Activated CD4-positive, alpha-beta T cell treated with anti-CD3 and anti-CD28 coated beads, Interleukin-2, amount 50 U/mL, for 48 hours (primary cell): ENCODE data around the gene TPPP.
"Not testable (repeated sequence)": the region's sequence is repeated elsewhere in the genome, so short reads cannot be mapped to it uniquely, and the experiment has no call there.

Experiments used
- DNase-seq, 2 experiments: peaks; one replicate each; pipeline ENCODE4 v3.0.0-alpha.2; 2020

Gene TPPP

GRCh38 chr5:693271-694041, at the start of gene TPPP:
Gene TPPP, minus strand, starts transcription at chr5:693352. Its CDS starts 15,292 bp downstream, at chr5:678060.
- DNase-seq, result peak; percentile 89

- not testable (repeated sequence) for DNase-seq
Measured at GRCh38 chr5:742276-742675, 49.1 kb upstream of the TPPP start.

DNA sequence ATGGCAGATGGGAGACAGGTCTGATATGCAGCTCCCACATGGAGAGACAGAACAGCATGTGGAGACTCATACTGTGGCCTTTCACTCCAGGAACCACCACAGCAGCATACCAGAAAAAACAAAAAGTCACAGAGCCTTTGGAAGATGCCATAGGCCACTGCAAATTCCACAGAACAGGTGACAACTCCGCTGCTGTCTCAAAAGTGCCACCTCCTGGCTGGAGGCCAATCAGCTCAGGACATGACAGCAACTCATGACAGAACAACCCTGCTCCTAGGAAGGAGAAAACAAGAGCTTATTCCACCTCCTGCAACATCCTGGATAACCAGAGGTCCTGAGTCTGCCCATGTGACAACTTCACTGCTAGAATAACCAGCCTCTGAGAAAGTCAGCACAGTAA, 41.0 kb upstream of the TPPP start:
- DNase-seq, result not testable (repeated sequence)

GRCh38 chr5:732754-733454, 39.8 kb upstream of the TPPP start:
- DNase-seq, result not testable (repeated sequence)

- not testable (repeated sequence) for DNase-seq
Measured at GRCh38 chr5:729225-729624, 36.1 kb upstream of the TPPP start.

GRCh38 chr5:727087-727486, 33.9 kb upstream of the TPPP start:
- DNase-seq, result not testable (repeated sequence)

DNA sequence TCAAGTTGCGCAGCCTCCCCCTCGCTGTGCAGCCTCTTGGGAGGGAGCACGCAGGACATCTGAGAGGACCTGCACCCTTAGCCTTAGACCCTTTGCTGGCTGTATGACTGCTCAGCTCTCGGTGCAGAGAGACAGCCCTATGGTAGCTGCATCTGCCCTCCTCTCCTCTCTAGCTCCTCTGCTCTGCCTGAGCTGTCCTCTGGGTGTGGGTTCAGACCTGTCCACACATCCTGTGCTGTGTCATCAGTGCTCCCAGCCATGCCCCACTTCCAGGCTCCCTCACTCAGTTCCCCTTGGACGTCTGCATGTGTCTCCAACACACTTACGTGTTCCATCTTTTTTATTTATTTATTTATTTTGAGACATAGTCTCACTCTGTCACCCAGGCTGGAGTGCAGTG, 30.7 kb upstream of the TPPP start:
- DNase-seq, result not testable (repeated sequence)

- not testable (repeated sequence) for DNase-seq
Measured at GRCh38 chr5:723309-723708, 30.2 kb upstream of the TPPP start.

GRCh38 chr5:719379-719778, 26.2 kb upstream of the TPPP start:
- DNase-seq, result not testable (repeated sequence)

DNA sequence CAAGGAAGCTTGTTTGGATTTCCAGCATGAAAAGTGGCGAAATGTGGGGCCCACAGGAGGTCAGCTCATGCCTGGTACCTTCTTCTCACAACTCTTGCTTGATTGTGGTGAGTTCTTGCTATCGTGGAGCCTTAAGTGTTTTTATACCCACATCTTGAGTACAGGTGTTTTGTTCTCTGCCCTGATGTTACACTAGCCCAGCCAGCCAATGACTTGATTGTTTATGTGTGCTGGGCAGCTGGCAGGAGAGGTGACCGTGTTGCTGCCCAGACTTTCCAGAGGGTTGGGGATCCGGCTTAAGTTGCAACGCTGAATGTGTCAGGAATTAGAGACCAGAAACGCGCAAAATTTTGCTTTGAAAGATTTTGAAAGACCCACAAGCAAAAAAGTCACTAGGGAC, 24.0 kb upstream of the TPPP start:
- no peak for DNase-seq

DNA sequence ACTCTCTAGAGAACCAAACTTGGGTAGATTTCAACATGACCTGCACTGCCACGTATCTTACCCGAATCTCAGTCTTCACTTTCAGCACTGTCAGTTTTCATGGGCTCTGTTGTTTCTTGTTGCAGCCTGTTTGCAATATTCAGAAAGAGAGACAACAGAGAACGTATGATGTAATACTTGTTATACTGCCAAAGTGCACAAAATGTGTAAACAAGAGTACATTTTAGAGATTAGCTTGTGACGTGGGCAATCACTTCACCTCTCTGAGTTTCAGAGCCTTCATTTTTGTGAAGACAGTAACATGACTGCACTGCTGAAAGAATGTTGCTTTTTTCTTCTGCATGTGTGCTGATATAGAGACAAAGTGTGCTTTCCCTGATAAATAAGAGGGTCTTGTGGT, 23.6 kb upstream of the TPPP start:
- not testable (repeated sequence) for DNase-seq

- DNase-seq, result not testable (repeated sequence)
Measured at GRCh38 chr5:715636-716035, 22.5 kb upstream of the TPPP start.

- not testable (repeated sequence) for DNase-seq
Measured at GRCh38 chr5:714215-715118, 21.3 kb upstream of the TPPP start.

DNA sequence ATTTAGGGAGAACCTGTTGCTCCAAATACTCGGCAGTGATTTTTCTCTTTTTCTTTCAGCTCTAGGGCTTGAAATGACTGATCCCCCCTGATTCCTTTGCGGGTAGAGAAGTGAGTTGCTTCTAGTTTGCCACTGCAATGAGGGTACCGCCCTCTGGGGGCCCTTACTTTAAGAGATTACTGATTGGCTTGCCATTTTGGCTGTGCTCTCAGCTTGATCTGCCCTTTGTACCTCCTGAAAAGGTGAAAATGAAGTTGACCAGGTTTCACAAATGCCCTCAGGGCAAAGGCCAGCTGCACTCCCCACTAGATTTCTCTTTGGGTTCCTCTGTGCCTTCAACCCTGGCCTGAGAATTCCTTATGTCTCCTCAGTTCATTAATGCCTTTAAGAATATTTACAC, 20.5 kb upstream of the TPPP start:
- DNase-seq, result not testable (repeated sequence)

DNA sequence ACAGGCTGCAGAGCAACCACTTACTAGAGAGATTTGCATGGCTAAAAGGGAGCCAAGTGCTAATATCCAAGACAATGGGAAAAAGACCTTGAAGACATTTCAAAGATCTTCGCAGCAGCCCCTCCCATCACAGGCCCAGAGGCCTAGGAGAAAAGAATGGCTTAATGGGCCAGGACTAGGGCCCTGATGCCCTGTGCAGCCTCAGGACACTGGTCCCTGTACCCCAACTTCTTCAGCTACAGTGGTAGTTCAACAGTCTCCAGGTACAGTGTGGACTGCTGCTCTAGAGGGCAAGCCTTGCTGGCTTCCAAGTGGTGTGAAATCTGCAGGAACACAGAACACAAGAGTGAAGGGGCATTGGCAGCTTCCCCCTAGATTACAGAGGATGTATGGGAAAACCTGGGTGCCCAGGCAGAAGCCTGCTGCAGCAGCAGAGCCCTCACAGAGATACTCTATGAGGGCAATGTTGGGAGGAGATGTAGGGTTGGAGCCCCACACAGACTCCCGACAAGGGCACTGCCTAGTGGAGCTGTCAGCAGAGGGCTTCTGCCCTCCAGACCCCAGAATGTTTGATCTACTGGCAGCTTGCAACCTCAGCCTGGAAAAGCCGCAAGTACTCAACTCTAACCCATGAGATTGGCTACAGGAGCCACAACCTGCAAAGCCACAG, 15.8 kb upstream of the TPPP start:
- DNase-seq, result not testable (repeated sequence)

DNA sequence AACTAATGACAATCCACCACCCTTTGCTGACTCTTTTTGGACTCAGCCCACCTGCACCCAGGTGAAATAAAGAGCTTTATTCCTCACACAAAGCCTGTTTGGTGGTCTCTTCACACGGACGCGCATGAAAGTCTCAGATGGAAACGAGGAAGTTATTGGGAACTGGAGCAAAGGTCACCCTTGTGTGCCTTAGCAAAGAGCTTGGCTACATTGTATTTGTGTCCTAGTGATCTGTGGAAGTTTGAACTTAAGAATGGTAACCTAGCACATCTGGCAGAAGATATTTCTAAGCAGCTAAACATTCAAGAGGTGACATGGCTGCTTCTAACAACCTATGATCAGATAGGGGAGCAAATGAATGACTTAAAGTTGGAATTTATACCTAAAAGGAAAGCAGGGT, 15.2 kb upstream of the TPPP start:
- DNase-seq, result not testable (repeated sequence)

DNA sequence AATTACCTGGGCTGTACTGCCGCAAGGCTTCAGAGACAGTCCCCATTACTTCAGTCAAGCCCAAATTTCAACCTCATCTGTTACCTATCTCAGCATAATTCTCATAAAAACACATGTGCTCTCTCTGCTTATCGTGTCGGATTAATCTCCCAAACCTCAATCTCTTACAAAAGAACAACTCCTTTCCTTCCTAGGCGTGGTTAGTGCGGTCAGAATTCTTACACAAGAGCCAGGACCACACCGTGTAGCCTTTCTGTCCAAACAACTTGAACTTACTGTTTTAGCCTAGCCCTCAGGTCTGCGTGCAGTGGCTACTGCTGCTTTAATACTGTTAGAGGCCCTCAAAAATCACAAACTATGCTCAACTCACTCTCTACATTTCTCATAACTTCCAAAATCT, 13.0 kb upstream of the TPPP start:
- not testable (repeated sequence) for DNase-seq

GRCh38 chr5:696753-697702, 3.9 kb upstream of the TPPP start:
- not testable (repeated sequence) for DNase-seq

DNA sequence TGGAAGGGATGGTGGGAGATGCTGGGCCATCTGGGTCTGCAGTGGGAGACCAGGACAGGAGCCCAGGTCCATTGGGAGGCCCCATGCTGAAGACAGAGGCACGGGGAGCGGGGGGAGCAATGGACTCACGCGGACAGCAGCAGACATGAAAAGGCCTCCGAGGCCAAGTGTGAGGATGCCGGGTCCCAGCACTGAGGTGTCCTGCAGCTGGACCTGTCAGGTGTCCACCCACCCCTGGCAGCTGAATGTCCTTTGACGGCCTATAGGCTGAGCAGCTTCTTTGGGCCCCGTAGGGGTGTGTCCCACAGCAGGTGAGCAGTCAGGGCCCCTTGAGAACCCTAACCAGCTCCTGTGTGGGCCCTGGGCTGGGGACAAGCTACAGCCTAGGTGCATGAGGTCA, 3.0 kb upstream of the TPPP start:
- not testable (repeated sequence) for DNase-seq

- DNase-seq, result not testable (repeated sequence)
Measured at GRCh38 chr5:695475-695874, 2.3 kb upstream of the TPPP start.

GRCh38 chr5:694042-694431, 885 bp upstream of the TPPP start:
- peak in 1 of 2 experiments; percentile 33 for DNase-seq
